Adipose tissue (tissue), 3 donors: Measurements from ENCODE around the gene IGSF21. TPM values are rescaled to one million over a fixed set of nuclear protein-coding genes. Genes with fewer than 3 reads are reported as not detected.

Experiments
- H3K27ac ChIP-seq: one replicate; pipeline ENCODE4 v1.5.1; 2013; ENCODE audit warnings: low read depth, low read length
- WGBS, 3 donors: extraction: QIAGEN DNeasy Blood & Tissue Kit; methylation state at CpG; one replicate each; pipeline ENCODE4 v1.1.7; 2013; 5-methylcytosine and 5-hydroxymethylcytosine counted together
- polyA plus RNA-seq, 3 donors: library from polyadenylated mRNA; stranded (reverse); fragments of 200-250 nt; gene quantifications; one replicate each; pipeline ENCODE4 v1.2.3, GENCODE V29; 2013
- donor health status: healthy with polysubstance abuse.
- donor health status: Bipolar disorder and iron deficiency.
- donor health status: healthy.

The IGSF21 gene
- polyA plus RNA-seq, 3 donors: 0.46 to 0.90 (median 0.48) TPM

DNA sequence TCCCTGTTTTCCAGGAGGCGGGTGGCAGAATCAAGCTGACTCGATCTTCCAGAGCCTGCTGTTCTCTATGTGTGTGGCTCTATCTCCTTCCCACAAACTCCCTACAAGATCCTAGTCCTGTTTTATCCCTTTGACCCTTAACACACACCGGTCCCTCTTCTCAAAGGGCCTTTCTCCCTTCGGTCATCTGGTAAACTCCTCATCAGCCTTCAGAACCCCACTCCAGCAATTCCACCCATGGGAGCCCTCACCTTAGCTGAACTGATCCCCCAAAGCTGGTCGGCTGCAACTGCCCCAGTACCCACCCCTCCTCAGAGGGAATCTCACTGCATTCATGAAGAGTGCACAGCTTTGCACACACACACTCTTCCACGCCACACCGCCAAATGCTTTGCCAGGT, 184.9 kb downstream of the IGSF21 start:
- no peak overlapping the region for H3K27ac ChIP-seq
- 83 to 84% (median 83%) methylated on average over 7 of the region's 7 CpGs for WGBS, 3 donors

GRCh38 chr1:18293291-18293690, 185.7 kb downstream of the IGSF21 start:
- WGBS, 3 donors: 56 to 59% (median 57%) methylated on average over 6 of the region's 6 CpGs
- H3K27ac ChIP-seq: no peak overlapping the region

- WGBS, 3 donors: 31 to 33% (median 33%) methylated on average over 16 of the region's 16 CpGs
- no peak overlapping the region for H3K27ac ChIP-seq
Observed at GRCh38 chr1:18294437-18295176, 187.0 kb downstream of the IGSF21 start.

- no peak overlapping the region for H3K27ac ChIP-seq
- WGBS, 3 donors: 28 to 34% (median 29%) methylated on average over 11 of the region's 11 CpGs
Observed at GRCh38 chr1:18297896-18298648, 190.5 kb downstream of the IGSF21 start.

GRCh38 chr1:18299441-18300338, 192.1 kb downstream of the IGSF21 start:
- 51 to 72% (median 65%) methylated on average over 7 of the region's 7 CpGs for WGBS, 3 donors
- no peak overlapping the region for H3K27ac ChIP-seq

DNA sequence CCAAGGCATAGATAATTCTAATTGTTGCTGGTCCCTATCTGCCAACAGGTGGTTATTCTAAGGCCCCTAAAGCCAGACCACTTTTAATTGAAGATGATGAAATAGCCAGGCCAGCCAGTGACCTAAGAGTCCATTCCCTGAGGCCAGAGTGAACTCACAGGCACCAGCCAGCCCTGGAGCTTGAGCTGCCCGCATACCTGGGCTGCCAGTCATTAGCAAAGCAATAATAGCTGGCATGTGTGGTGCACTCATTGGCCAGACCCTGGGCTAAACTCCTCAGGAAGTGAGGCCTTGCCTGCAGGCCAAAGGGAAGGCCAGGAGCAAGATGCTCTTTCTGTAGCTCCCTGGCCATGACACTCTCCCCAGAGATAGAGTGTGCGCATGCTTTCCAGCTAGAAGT, 192.8 kb downstream of the IGSF21 start:
- WGBS, 3 donors: 80 to 81% (median 80%) methylated on average over 2 of the region's 2 CpGs
- no peak overlapping the region for H3K27ac ChIP-seq

GRCh38 chr1:18302788-18303413, 195.3 kb downstream of the IGSF21 start:
- H3K27ac ChIP-seq: no peak overlapping the region
- 60 to 66% (median 60%) methylated on average over 7 of the region's 7 CpGs for WGBS, 3 donors

DNA sequence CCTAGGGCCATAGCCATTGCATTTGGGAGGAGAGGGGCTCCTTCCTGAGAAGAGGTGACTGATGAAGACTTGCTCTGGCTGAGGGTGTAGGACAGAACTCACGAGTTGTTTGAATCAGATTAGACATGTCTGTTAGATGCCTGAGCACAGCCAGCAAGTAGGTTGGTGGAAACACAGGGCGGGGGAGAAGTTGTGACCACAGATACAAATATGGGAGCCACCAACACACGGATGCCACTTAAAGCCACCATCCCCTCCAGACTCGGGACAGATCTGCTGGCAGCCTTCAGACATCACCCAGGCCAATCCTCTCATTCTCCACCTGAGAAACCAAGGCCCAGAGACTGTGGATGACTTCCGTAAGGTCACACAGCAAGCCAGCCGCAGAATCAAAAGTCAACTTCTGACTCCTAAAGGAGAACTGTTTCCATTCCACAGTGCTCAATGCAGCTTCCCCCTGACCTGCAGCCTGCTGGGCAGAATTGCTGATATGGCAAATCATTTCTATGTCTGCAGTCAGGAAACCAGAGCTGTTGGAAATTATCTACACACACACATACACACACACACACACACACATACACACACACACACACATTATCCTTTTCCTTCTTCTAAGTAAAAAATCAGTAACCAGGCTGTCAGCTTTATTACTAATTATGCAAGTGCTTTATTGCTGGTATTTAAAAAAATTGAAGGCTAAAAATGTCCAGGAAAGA, 196.7 kb downstream of the IGSF21 start:
- WGBS, 3 donors: 74 to 83% (median 75%) methylated on average over 6 of the region's 6 CpGs

DNA sequence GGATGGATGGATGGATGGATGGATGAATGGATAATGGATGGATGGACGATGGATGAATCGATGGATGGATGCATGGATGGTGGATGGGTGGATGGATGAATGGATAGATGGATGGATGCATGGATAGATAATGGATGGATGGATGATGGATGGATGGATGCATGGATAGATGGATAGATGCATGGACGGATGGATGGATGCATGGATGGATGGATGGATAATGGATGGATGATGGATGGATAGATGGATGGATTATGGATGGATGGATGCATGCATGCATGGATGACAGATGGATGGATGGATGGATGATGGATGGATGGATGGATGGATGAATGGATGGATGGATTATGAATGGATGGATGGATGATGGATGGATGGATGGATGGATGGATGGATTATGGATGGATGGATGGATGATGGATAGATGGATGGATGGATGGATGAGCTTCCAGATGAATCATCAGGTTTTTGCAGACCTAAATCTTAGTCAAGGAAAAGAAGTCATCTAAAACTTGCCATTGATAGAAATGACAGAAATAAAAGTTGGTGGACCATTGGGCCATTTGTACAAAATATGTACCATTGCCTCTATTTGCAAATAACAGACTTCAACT, 197.7 kb downstream of the IGSF21 start:
- no peak overlapping the region for H3K27ac ChIP-seq
- whole genome bisulfite sequencing, 3 donors: 81 to 89% (median 81%) methylated on average over 3 of the region's 3 CpGs

More for the DNA sequence above, 196.7 kb downstream of the IGSF21 start:
- H3K27ac ChIP-seq: no peak overlapping the region

DNA sequence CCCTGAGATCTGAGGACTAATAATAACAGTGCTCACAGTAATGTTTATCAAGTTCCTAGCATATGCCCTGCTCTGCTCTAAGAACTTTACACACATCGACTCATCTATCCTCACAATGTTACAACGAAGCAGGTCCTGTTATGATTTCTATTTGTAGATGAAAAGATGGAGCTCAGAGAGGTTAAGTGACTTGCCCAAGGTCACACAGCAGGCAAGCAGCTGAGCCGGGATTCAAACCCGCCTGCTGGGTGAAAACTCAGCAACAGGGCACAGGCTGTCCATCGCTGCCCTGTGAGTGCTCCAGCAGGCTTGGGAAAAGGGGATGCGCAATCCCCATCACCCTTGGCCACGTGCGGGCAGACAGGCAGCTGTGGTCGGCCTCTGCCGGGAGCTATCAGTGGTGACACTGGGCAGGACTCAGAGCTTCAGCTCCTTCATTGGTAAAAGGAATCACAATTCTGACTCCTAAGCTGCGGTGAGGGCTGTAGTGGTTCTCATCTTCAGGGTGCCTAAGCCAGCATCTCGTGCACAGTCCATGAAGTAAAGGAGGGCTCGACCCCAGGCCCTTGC, 199.8 kb downstream of the IGSF21 start:
- no peak overlapping the region for H3K27ac ChIP-seq
- WGBS, 3 donors: 75 to 80% (median 75%) methylated on average over 13 of the region's 13 CpGs

- no peak overlapping the region for H3K27ac ChIP-seq
- 57 to 75% (median 67%) methylated on average over 10 of the region's 10 CpGs for WGBS, 3 donors
Observed at GRCh38 chr1:18309552-18310155, 202.1 kb downstream of the IGSF21 start.

- no peak overlapping the region for H3K27ac ChIP-seq
- 77 to 84% (median 81%) methylated on average over 10 of the region's 10 CpGs for WGBS, 3 donors
Observed at GRCh38 chr1:18312961-18313360, 205.4 kb downstream of the IGSF21 start.

DNA sequence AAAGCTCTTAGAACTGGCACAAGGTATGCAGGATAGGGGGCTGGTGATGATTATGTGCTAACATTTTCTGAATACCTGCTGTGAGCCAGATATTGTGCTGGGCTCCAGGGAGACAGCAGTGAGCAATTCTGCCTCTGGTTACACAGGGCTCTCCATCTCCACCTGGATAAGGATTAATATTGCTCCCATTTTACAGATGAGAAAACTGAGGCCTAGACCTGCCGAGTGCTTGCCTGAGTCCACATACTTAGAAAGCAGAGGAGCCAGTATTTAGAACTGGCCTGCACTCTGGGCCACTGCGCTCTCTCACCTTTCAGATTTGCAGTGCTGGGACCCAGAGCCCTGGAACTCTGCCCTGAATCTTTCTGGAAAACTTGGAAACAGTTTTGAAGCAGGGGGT, 205.9 kb downstream of the IGSF21 start:
- no peak overlapping the region for H3K27ac ChIP-seq
- WGBS, 3 donors: 79 to 90% (median 89%) methylated on average over 2 of the region's 2 CpGs

GRCh38 chr1:18314399-18314798, 206.8 kb downstream of the IGSF21 start:
- no peak overlapping the region for H3K27ac ChIP-seq
- WGBS, 3 donors: 62 to 72% (median 71%) methylated on average over 9 of the region's 9 CpGs

GRCh38 chr1:18315449-18315848, 207.9 kb downstream of the IGSF21 start:
- 78 to 98% (median 80%) methylated on average over 1 of the region's 1 CpG for WGBS, 3 donors
- H3K27ac ChIP-seq: no peak overlapping the region

DNA sequence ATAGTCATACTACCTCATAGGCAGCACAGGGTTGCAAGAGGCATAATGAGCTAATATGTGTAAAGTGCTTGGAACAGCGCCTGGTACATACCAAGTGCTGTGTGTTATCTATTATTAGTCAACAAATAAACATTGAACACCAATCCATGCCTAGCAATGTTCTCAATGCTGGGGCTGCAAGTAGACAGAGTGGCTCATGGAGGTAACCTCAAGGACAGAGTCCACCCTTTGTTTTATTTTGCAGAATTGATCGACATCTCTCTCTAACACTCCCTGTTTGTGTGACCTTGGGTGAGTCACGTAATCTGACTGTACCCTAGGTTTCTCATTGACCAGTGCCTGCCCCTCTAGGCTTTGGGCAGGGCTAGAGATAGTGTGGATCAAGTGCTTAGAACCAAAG, 209.2 kb downstream of the IGSF21 start:
- WGBS, 3 donors: 18 to 60% (median 56%) methylated on average over 3 of the region's 3 CpGs
- H3K27ac ChIP-seq: no peak overlapping the region

GRCh38 chr1:18319099-18319498, 211.5 kb downstream of the IGSF21 start:
- H3K27ac ChIP-seq: no peak overlapping the region
